GM15510 (cell line): ENCODE measurements around the gene HOMER2.

Experiments used
- POLR2A ChIP-seq: IDR thresholded peaks from 3 replicates; pipeline ENCODE4 v1.6.1; 2011; ENCODE audit warnings: borderline replicate concordance; ENCODE audit not compliant: insufficient read length; ENCODE audit errors: extremely low read depth

The HOMER2 gene

GRCh38 chr15:82847703-82848102 lies 104.8 kb downstream of the HOMER2 start:
- no peak for TF ChIP-seq POLR2A

GRCh38 chr15:82846621-82847020 lies 105.9 kb downstream of the HOMER2 start:
- TF ChIP-seq POLR2A = no peak

- TF ChIP-seq POLR2A = no peak
These were observed 106.8 kb downstream of the HOMER2 start for GRCh38 chr15:82845686-82846085.

GRCh38 chr15:82843566-82843965 lies 109.0 kb downstream of the HOMER2 start:
- no peak for TF ChIP-seq POLR2A

GRCh38 chr15:82840166-82840565 lies 112.4 kb downstream of the HOMER2 start:
- TF ChIP-seq POLR2A = no peak

GRCh38 chr15:82839136-82839535 lies 113.4 kb downstream of the HOMER2 start:
- TF ChIP-seq POLR2A = no peak

GRCh38 chr15:82838096-82838735 lies 114.3 kb downstream of the HOMER2 start:
- no peak for TF ChIP-seq POLR2A

GRCh38 chr15:82835391-82835917 lies 117.1 kb downstream of the HOMER2 start:
- TF ChIP-seq POLR2A = no peak

GRCh38 chr15:82833362-82833682 lies 119.2 kb downstream of the HOMER2 start:
- no peak for TF ChIP-seq POLR2A

GRCh38 chr15:82832601-82833361 lies 119.7 kb downstream of the HOMER2 start:
- no peak for TF ChIP-seq POLR2A

GRCh38 chr15:82831894-82832600 lies 120.5 kb downstream of the HOMER2 start:
- no peak for TF ChIP-seq POLR2A

GRCh38 chr15:82830427-82831173 lies 121.9 kb downstream of the HOMER2 start:
- no peak for TF ChIP-seq POLR2A

GRCh38 chr15:82829234-82829633 lies 123.3 kb downstream of the HOMER2 start:
- no peak for TF ChIP-seq POLR2A

GRCh38 chr15:82828075-82828474 lies 124.4 kb downstream of the HOMER2 start:
- TF ChIP-seq POLR2A = no peak

GRCh38 chr15:82823049-82823448 lies 129.5 kb downstream of the HOMER2 start:
- TF ChIP-seq POLR2A = no peak
